Erythroblast (primary cell): ENCODE data around the gene RIT2.

Experiments used
- DNase-seq, 2 experiments: peaks; one replicate each; lab custom pipeline; 2025; lab: John Stamatoyannopoulos, UW
- GATA1 ChIP-seq: IDR thresholded peaks from 2 replicates; pipeline ENCODE4 v1.6.1; 2011; ENCODE audit warnings: low read depth, mild to moderate bottlenecking, control low read depth, low read length, moderate library complexity
- POLR2A ChIP-seq: IDR thresholded peaks from 2 replicates; pipeline ENCODE4 v1.6.1; 2011; ENCODE audit warnings: mild to moderate bottlenecking, low read length

Gene RIT2

GRCh38 chr18:43122955-43123354 is 7.5 kb upstream of the RIT2 start:
- DNase-seq = no peak
- TF ChIP-seq GATA1 = no peak
- TF ChIP-seq POLR2A = no peak

GRCh38 chr18:43116699-43117294 is 1.3 kb upstream of the RIT2 start:
- TF ChIP-seq POLR2A (no peak), GATA1 (no peak)
- no peak for DNase-seq

- no peak for DNase-seq
- TF ChIP-seq GATA1 (no peak), POLR2A (no peak)
Observed at GRCh38 chr18:43113220-43113895, 2.1 kb downstream of the RIT2 start.

- no peak for DNase-seq
Observed at GRCh38 chr18:43108882-43109281, 6.6 kb downstream of the RIT2 start.

DNA sequence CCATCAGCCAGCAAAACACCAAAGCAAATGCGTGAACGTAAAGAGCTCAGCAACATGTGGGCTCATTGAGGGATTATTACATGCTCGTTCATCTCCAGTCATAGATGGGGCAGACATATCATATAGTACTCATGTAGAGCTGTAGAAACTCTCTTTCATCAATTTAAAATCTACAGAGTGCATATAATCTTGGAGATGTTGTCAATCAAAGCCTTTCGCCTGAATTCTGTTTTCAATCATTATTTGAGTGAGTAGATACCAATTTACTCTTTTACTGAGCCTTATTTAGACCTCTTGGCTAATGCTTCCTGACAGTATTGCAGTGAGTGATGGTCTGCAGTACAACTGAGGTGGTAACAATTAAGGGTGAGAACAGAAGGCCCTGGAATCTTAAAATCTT is 7.0 kb downstream of the RIT2 start:
- TF ChIP-seq POLR2A (no peak), GATA1 (no peak)

More at GRCh38 chr18:43108882-43109281, 6.6 kb downstream of the RIT2 start:
- TF ChIP-seq POLR2A (no peak), GATA1 (no peak)

GRCh38 chr18:43093646-43094045 is 21.8 kb downstream of the RIT2 start:
- TF ChIP-seq POLR2A (no peak), GATA1 (no peak)
- no peak for DNase-seq

More for the DNA sequence above, 7.0 kb downstream of the RIT2 start:
- no peak for DNase-seq

- TF ChIP-seq GATA1 (no peak), POLR2A (no peak)
- DNase-seq = no peak
Observed at GRCh38 chr18:43092539-43092938, 22.9 kb downstream of the RIT2 start.

DNA sequence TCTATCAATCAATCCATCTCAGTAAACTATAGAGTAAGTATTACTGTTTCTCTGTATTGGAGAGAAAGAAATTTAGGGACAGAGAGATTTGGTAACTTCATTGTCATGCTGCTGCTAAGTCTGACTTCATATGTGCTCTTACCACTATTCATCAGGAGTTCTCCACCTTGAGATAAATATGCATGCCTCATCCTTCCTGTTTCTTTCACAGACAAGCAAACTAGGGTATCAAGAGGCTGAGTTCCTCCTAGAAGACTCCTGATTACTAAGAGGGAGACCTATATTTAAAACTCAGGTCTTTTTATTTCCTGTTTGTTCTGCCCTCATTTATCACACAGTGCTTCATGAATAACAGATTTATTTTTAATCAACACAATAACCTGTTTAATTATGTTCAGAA is 34.1 kb downstream of the RIT2 start:
- TF ChIP-seq GATA1 (no peak), POLR2A (no peak)
- no peak for DNase-seq

DNA sequence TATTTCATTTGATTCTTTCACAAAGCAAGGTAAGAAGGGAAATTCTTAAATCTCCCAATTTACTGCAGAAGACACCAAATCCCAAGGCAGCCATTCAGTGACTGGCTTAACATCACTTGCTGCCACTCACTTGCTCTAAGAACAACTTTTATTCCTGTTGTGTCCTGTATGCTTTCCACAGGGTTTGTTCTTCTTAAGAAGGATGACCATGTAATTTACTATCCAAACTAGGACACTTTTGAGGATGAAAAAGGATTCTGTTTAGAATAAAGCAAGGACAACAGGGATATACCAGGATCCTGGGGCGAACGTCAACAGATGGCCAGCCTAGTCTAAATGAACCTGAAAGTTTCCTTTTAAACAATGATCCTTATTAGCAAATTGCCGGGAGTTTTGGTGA is 34.8 kb downstream of the RIT2 start:
- no peak for DNase-seq
- no peak for TF ChIP-seq POLR2A

DNA sequence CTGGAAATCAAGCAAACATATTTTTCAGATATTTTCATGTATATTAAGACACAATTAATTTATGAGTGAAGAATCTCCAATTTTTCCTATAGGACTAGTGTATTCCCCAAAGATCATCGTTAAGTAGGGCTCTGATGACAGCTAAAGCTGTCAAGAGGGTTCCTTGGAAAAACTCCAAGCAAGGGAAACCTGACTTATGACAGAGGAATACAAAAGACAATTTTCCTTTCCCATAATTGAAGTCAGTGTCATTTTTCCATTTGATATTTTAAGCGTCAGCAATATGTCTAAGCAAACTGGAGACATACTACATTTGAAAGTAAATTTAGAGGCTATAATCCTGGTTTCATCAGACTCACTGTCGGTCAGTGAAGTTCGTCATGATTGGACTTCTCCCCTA is 36.1 kb downstream of the RIT2 start:
- no peak for DNase-seq
- TF ChIP-seq POLR2A (no peak), GATA1 (no peak)

DNA sequence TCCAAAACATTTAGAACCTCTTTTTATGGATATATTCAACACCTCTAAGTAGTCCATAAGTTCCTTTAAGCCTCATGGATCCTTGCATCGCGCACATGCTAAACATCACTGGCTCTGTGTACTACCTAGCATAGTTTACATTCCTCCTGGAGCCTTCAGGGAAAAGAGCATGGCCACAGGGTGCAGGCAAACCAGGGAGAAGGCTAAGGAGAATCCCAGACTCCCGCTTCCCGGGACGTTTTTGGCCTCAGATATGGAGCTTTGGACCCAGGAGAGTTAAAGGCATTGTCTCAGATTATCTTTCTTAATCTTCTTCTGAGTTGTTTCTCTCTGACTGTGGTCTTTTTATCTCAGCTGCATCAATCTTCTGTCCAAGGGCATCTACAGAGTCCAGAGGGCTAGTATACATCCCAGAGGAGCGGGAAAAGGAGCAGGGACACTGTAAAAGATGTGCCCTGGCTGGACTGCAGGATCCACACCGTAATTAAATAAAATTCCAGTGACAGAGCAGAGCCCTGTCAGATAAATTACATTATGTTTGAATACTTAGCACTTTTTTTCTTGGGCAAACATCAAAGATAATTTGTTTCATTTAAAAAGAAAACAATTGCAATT is 36.9 kb downstream of the RIT2 start:
- TF ChIP-seq GATA1 (no peak), POLR2A (no peak)
- no peak for DNase-seq

DNA sequence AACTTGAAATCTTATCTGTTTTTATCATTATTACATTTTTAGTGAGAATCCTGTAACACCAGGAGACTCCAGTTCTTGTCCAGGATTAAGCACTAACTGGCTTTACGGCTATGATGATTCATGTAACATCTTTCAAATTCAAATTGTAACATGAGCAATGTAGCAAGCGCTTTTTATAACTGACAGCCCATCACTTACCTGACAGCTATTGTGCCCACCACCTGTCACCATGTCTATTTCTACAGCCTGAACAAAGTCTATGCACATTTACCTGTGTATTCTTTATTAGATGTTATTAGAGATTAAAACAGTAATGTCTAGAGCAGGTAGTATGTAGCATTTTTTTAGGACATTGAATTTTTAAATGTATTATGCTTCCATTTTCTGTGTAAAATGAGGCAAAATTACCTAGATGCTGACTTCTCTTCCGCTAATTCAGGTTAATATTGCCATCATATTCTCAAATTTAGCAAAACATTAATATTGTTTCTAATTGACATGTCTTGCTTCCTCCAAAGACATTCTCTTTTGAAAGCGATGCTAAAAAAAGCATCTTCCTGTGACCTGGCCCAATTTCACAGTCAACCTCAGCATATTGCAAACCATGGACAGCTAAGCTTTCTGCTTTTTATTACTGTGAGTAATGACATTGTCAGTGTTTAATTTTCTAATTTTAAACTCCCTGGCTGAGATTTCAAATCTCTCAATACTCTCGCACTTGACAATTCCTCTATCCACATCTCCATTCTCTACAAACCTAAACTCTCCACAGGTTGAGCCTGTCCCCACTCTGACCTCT is 37.8 kb downstream of the RIT2 start:
- no peak for DNase-seq
- TF ChIP-seq POLR2A (no peak), GATA1 (no peak)

DNA sequence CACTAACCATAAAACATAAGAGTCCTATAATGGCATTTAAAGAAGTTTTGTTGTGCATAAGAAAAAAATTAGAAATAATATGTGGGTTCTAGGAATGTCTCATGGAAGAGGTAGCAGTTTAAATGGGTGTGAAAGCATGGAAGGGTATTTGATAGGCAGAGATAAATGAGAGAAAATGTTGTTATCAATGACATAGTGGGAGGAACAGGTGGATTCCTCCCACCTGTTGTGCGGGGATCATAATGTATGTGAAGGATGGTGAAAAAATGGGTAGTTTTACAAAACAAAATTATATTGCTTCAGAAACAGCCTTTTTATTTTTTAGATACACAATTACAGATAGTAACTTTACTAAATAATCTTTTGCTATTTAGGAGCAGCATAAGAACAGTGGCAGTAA is 41.7 kb downstream of the RIT2 start:
- no peak for DNase-seq
- TF ChIP-seq POLR2A = no peak
- TF ChIP-seq GATA1 = no peak

GRCh38 chr18:43068781-43069180 is 46.7 kb downstream of the RIT2 start:
- no peak for TF ChIP-seq POLR2A
- TF ChIP-seq GATA1 = no peak
- DNase-seq = no peak
